Measurements from ENCODE around the gene FARP2.
"Not testable (repeated sequence)": the region's sequence is repeated elsewhere in the genome, so short reads cannot be mapped to it uniquely, and the experiment has no call there.

Gene FARP2

GRCh38 chr2:241505086-241505780, 149.1 kb downstream of the FARP2 start:
- H3K4me3 ChIP-seq (ENCODE audit: low read depth, low read length) = no peak overlapping the region
- TF ChIP-seq CTCF (IDR thresholded peaks at IDR 0.05; ENCODE audit: low read depth, low read length) = no peak

- no peak overlapping the region for H3K4me3 ChIP-seq (ENCODE audit: low read depth, low read length)
- no peak for TF ChIP-seq CTCF (IDR thresholded peaks at IDR 0.05; ENCODE audit: low read depth, low read length)
These were observed 149.7 kb downstream of the FARP2 start for GRCh38 chr2:241505781-241506201.

GRCh38 chr2:241506317-241506716, 150.2 kb downstream of the FARP2 start:
- H3K4me3 ChIP-seq (ENCODE audit: low read depth, low read length) = not testable (repeated sequence)

GRCh38 chr2:241506793-241507429, 150.8 kb downstream of the FARP2 start:
- TF ChIP-seq CTCF (IDR thresholded peaks at IDR 0.05; ENCODE audit: low read depth, low read length) = no peak
- H3K4me3 ChIP-seq (ENCODE audit: low read depth, low read length) = peak overlapping the region; percentile 80

- TF ChIP-seq CTCF (IDR thresholded peaks at IDR 0.05; ENCODE audit: low read depth, low read length) = no peak
- H3K4me3 ChIP-seq (ENCODE audit: low read depth, low read length) = peak overlapping the region; percentile 80
These were observed 151.6 kb downstream of the FARP2 start for GRCh38 chr2:241507430-241508239.

GRCh38 chr2:241508240-241509154, 152.4 kb downstream of the FARP2 start, which contains the start of gene STK25:
TSS of gene STK25 (minus strand) at chr2:241508584. CDS start at chr2:241508035, 549 bp downstream.
- no peak for TF ChIP-seq CTCF (IDR thresholded peaks at IDR 0.05; ENCODE audit: low read depth, low read length)
- H3K4me3 ChIP-seq (ENCODE audit: low read depth, low read length) = peak within 1 kb of the TSS; percentile 80

Measured in WI38 (cell line).